ENCODE results near the gene ANTKMT. TPM values are rescaled to one million over a fixed set of nuclear protein-coding genes. Genes with fewer than 3 reads are reported as not detected.

Gene ANTKMT
- total RNA-seq, 1 experiment from 2014 or later = 93.6 TPM

DNA sequence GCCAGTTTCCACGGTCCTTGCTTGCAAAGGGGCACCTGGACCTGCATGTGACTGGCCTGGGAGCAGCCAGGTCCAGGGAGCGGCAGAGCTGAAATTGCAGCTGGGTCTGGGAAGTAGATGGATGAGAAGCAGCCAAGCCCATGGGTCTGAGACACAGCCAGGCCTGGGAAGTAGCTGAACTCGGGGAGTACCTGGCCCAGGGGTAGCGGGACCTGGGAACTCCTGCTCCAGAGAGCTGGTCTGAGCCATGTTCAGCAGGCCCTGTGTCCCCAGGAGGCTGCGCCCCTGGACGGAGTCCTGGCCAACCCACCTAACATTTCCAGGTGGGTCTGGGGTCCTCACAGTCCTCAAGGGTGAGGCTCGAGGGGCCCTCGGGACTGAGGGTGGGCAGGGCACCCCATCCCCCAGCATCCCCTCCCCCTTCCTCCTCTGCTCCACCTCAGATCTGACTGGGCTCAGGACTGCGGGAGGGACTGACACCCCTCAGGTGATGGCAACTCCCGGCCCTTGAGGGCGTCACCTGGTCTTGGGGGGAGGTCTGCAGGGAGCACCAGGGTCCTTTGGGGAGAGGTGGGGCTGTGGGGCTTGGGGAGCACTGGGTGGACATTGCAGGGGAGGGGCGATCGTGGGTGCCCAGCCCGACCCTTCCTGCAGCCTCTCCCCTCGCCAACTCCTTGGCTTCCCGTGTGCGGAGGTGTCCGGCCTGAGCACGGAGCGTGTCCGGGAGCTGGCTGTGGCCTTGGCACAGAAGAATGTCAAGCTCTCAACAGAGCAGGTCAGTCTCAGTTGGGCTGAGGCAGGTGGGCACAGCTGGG is 42.6 kb downstream of the ANTKMT start:
- ATAC-seq (peak; percentile 27), DNase-seq (ENCODE audit: low read depth, low spot score) (no peak)
- ChIA-PET CTCF (no interaction called here), POLR2A (no interaction called here)
- no peak overlapping the region for H3K27ac ChIP-seq (ENCODE audit: low read length)
- TF ChIP-seq SIN3A (IDR thresholded peaks at IDR 0.05; ENCODE audit: borderline replicate concordance, insufficient read depth, low read depth, low read length) = no peak
- TF ChIP-seq, protein P1, sequence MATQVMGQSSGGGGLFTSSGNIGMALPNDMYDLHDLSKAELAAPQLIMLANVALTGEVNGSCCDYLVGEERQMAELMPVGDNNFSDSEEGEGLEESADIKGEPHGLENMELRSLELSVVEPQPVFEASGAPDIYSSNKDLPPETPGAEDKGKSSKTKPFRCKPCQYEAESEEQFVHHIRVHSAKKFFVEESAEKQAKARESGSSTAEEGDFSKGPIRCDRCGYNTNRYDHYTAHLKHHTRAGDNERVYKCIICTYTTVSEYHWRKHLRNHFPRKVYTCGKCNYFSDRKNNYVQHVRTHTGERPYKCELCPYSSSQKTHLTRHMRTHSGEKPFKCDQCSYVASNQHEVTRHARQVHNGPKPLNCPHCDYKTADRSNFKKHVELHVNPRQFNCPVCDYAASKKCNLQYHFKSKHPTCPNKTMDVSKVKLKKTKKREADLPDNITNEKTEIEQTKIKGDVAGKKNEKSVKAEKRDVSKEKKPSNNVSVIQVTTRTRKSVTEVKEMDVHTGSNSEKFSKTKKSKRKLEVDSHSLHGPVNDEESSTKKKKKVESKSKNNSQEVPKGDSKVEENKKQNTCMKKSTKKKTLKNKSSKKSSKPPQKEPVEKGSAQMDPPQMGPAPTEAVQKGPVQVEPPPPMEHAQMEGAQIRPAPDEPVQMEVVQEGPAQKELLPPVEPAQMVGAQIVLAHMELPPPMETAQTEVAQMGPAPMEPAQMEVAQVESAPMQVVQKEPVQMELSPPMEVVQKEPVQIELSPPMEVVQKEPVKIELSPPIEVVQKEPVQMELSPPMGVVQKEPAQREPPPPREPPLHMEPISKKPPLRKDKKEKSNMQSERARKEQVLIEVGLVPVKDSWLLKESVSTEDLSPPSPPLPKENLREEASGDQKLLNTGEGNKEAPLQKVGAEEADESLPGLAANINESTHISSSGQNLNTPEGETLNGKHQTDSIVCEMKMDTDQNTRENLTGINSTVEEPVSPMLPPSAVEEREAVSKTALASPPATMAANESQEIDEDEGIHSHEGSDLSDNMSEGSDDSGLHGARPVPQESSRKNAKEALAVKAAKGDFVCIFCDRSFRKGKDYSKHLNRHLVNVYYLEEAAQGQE (IDR thresholded peaks at IDR 0.05; ENCODE audit: insufficient read depth in 1 of 2, low read depth in 2 of 2, low read length in 1 of 2) = no peak
- no peak for TF ChIP-seq POLR2AphosphoS5 (IDR thresholded peaks at IDR 0.05; ENCODE audit: low read depth, low read length)
- TF ChIP-seq, protein P2, sequence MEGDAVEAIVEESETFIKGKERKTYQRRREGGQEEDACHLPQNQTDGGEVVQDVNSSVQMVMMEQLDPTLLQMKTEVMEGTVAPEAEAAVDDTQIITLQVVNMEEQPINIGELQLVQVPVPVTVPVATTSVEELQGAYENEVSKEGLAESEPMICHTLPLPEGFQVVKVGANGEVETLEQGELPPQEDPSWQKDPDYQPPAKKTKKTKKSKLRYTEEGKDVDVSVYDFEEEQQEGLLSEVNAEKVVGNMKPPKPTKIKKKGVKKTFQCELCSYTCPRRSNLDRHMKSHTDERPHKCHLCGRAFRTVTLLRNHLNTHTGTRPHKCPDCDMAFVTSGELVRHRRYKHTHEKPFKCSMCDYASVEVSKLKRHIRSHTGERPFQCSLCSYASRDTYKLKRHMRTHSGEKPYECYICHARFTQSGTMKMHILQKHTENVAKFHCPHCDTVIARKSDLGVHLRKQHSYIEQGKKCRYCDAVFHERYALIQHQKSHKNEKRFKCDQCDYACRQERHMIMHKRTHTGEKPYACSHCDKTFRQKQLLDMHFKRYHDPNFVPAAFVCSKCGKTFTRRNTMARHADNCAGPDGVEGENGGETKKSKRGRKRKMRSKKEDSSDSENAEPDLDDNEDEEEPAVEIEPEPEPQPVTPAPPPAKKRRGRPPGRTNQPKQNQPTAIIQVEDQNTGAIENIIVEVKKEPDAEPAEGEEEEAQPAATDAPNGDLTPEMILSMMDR (IDR thresholded peaks at IDR 0.05) = no peak
- no peak for TF ChIP-seq TCF7L2 (IDR thresholded peaks at IDR 0.05; ENCODE audit: low read depth, low read length)
- H3K4me1 ChIP-seq (ENCODE audit: control insufficient read depth, insufficient read depth, low read length) = peaks cover 18% of the 10 kb centered on the region
- no peaks in the 10 kb centered on the region for H3K9me3 ChIP-seq (ENCODE audit: control insufficient read depth, insufficient read depth, low read depth, low read length)
- in situ Hi-C loops (cut with HindIII; ENCODE audit: low pct_unique_long_range_greater_than_20kb, low sequenced_read_pairs) (no loop called here), intact Hi-C loops (cut with micrococcal nuclease; ENCODE audit: unreplicated experiment) (no loop called here)
- H3K27me3 ChIP-seq (ENCODE audit: control insufficient read depth, insufficient read depth, low read length) = no peaks in the 10 kb centered on the region
- no peaks in the 10 kb centered on the region for H3K36me3 ChIP-seq (ENCODE audit: control insufficient read depth, insufficient read depth, low read length)
- no TSS peak for BruUV-seq (replicated peaks)
- H3K4me3 ChIP-seq (ENCODE audit: low read depth in 2 of 2, low read length in 2 of 2) = no peak overlapping the region

DNA sequence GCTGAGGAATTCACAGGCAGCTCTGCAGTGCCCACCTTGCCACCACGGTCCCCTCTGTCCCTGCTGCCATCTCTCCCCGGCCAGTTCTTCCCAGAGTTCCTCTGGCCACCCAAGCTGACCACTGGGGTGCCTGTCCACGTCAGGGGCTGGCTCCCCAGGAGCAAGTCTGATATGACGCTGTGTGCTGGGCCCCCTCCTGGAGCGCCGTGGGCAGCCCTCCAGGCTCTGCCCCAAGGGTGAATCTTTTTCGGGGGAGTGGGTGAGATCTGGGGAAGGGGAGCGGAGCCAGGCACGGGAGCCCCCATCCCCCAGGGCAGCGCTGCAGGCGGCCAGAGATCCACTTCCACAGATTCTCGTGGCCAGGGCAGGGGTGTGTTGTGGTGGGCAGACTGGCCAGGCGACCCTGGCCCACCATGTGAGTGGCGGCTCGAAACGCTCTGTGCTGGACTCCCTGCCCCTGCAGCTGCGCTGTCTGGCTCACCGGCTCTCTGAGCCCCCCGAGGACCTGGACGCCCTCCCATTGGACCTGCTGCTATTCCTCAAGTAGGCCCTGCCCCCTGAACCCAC is 43.3 kb downstream of the ANTKMT start:
- ChIA-PET CTCF (no interaction called here), POLR2A (no interaction called here)
- ATAC-seq (no peak), DNase-seq (ENCODE audit: low read depth, low spot score) (no peak)
- H3K36me3 ChIP-seq (ENCODE audit: control insufficient read depth, insufficient read depth, low read length) = no peaks in the 10 kb centered on the region
- H3K4me1 ChIP-seq (ENCODE audit: control insufficient read depth, insufficient read depth, low read length) = peaks cover 18% of the 10 kb centered on the region
- intact Hi-C loops (cut with micrococcal nuclease; ENCODE audit: unreplicated experiment) (no loop called here), in situ Hi-C loops (cut with HindIII; ENCODE audit: low pct_unique_long_range_greater_than_20kb, low sequenced_read_pairs) (no loop called here)
- H3K27ac ChIP-seq (ENCODE audit: low read length) = no peak overlapping the region
- no peak overlapping the region for H3K4me3 ChIP-seq (ENCODE audit: low read depth in 2 of 2, low read length in 2 of 2)
- TF ChIP-seq, protein P1 (IDR thresholded peaks at IDR 0.05; ENCODE audit: insufficient read depth in 1 of 2, low read depth in 2 of 2, low read length in 1 of 2) = no peak
- TF ChIP-seq, protein P2 (IDR thresholded peaks at IDR 0.05) = no peak
- TF ChIP-seq SIN3A (IDR thresholded peaks at IDR 0.05; ENCODE audit: borderline replicate concordance, insufficient read depth, low read depth, low read length) (no peak), POLR2AphosphoS5 (IDR thresholded peaks at IDR 0.05; ENCODE audit: low read depth, low read length) (no peak), TCF7L2 (IDR thresholded peaks at IDR 0.05; ENCODE audit: low read depth, low read length) (no peak)
- no peaks in the 10 kb centered on the region for H3K9me3 ChIP-seq (ENCODE audit: control insufficient read depth, insufficient read depth, low read depth, low read length)
- H3K27me3 ChIP-seq (ENCODE audit: control insufficient read depth, insufficient read depth, low read length) = no peaks in the 10 kb centered on the region
- BruUV-seq (replicated peaks) = no TSS peak

All from Panc1 (cell line).